IPS-NIHi7 (cell line): ENCODE results near the gene LY6G5C.

ENCODE experiments used
- DNase-seq: peaks from one replicate; pipeline ENCODE4 v3.0.0; 2012; ENCODE audit warnings: mixed read lengths; ENCODE audit errors: extremely low spot score

Gene LY6G5C

DNA sequence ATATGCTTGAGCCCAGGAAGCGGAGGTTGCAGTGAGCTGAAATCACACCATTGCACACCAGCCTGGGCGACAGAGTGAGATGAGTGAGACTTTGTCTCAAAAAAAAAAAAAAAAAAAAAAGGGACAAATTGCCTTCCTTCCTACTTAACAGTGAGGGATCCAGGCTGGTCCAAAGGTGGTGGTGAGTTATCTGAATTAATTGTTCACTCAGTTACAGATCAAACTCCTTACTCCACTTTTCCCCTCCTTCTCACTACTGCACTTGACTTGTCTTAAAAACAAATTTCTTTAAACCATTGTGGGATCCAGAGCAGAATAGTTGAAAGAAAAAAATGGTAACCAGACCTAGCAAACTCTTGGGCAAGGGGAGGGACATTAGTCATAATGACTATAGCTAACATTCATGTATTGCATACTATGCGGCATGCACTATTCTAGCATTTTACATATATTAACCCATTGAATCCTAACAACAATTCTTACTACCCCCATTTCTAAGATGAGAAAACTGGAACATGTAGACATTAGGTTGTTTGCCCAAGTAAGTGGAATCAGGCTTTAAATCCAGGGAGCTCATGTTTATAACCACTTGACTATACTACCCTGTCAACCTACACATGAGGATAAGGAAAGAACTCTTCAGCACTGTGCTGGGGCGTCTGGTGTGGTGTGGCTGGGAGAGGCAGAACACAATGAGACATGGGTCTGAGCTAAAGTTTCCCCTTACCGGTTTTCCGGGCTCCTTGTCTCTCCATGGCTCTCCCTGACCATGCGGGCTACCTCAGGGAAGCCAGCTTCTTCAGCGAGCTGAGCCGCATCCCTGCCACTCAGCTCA, 17.5 kb downstream of the LY6G5C start:
- DNase-seq = no peak

DNA sequence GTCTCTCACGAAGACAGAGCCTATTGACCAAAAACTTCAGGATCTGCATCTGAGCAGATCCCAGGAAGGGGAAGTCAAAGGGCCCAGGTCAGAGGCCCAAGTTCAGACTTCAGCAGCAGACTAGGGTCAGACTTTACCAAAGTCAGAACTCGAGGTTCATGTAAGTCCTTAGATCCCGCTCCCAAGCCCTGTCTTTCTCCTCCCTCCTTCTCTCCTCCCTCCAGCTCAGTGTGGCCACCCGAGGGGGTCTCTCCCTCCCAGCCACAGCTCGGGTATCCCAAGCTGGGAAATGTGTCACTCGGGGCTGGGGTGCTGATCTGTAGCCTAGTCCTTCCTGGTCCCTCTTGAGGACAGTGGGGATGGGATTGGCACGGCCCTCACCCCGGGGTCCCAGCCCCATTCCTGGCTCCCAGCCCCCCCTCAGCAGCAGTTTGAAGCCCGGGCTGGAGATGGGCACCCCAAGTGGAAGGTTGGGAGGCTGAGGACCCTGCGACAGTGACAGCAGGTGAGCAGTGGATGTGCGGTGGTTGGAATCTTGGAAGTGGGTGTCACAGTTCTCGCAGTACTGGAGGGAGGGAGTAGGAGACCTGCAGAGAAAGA, 18.6 kb downstream of the LY6G5C start:
- no peak for DNase-seq

DNA sequence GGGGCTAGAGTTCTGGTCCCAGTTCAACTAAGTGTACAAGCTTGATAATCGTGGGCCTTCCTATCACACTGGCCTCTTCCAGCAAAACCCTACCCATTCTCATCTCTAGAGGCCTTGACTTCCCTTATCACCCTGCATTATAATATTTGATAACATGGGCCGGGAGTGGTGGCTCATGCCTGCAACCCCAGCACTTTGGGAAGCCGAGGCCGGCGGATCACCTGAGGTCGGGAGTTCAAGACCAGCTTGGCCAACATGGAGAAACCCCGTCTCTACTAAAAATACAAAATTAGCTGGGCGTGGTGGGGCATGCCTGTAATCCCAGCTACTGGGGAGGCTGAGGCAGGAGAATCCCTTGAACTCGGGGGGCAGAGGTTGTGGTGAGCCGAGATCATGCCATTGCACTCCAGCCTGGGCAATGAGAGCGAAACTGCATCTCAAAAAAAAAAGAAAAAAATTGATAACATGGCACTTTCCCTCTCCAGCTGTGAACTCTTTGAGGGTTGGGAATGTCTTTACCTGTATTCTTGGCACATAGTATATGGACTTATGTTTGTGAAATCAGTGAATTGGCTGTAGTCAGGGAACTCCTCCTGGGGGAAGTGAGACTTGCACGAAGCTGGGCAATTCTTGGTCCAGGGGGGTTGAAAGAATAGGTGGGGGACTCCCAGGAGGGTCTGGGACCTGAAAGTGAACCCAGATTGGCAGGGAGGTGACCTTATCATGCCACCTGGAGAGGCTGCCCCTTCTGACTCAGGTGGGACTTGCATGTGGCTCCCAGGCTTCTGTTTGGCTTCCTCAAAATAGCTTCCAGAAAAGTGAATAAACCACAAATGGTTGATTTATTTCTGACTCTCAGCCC, 19.4 kb downstream of the LY6G5C start:
- no peak for DNase-seq

DNA sequence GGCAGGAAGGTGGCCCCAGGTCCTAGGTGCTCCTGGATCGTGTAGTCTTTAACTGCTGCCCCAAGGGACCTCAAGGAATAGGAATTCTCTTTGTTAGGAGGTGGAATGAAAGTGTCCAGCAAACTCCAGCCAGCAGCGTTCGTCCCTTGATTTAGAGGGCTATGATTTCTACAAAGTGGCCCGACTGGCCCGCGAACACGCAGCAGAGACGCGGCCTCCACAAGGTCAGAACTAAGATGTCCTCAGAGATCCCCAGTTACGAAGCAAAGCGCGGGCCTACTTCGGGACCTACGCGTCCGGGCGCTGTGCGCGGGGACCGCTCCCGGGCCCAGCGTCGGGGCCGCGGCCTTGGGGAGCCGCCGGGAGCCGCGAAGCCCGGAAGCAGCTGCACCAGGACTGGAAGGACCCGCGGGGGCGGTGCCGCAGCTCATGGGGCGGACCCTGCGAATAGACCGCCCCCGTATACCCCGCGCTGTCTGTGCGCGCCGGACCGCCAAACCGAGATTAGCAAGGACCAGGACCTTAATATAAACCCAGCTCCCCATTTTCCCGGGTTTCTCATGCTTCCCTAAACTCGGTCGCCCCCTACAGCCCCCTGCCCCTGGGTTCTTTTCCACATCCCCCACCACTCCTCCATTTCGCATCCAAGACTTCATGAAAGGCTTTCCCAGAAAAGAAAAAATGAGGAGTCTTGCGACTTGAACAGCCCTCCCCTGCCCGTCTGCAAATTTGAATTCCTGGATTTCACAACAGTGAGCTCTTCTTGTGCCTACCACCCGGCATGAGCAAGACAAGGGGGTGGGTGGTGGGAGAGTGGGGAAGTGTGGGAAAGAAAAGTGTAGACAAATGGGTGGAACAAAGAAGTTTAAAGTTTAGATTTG, 20.2 kb downstream of the LY6G5C start, which contains the start of gene C6orf47:
TSS of gene C6orf47 (minus strand) at position 398 of the 881 bp plus-strand sequence. CDS start 831 bp downstream, outside the sequence.
- DNase-seq = peak; percentile 88

- DNase-seq = peak; percentile 45
Observed at GRCh38 chr6:31659649-31660380, 21.1 kb downstream of the LY6G5C start.

GRCh38 chr6:31658983-31659648, 21.8 kb downstream of the LY6G5C start:
- no peak for DNase-seq

- DNase-seq = no peak
Observed at GRCh38 chr6:31658158-31658688, 22.6 kb downstream of the LY6G5C start.

DNA sequence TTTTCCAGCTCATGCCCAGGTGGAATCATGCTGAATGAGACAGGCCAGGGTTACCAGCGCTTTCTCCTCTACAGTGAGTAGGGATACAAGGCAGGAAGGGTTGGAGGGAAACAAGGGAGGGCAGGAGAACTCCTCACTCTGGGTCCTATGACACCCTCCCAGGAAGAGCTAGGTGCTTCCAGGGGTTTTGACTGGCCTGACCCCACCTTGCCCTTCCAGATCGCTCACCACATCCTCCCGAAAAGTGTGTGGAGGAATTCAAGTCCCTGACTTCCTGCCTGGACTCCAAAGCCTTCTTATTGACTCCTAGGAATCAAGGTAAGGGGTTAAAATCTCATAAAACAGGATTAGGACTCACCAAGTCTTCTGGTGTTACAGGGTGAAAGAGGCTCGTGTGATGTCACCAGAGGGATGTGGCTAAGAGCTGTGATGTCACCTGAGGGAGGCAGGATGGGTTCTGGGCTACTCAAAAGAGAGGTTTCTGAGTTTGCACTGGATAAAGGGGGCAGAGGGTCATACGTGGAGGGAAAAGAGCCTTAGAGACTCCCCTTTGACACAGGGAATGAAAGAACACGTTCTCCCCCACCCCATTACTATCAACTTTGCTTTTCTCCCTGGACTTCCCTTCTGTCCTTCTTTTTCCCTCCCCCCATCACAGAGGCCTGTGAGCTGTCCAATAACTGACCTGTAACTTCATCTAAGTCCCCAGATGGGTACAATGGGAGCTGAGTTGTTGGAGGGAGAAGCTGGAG, 23.3 kb downstream of the LY6G5C start:
- DNase-seq = no peak

GRCh38 chr6:31655349-31656237, 25.3 kb downstream of the LY6G5C start, which contains the start of gene APOM:
Gene APOM, plus strand, starts transcription at chr6:31655894. Its CDS starts 73 bp downstream, at chr6:31655967.
- DNase-seq = no peak

DNA sequence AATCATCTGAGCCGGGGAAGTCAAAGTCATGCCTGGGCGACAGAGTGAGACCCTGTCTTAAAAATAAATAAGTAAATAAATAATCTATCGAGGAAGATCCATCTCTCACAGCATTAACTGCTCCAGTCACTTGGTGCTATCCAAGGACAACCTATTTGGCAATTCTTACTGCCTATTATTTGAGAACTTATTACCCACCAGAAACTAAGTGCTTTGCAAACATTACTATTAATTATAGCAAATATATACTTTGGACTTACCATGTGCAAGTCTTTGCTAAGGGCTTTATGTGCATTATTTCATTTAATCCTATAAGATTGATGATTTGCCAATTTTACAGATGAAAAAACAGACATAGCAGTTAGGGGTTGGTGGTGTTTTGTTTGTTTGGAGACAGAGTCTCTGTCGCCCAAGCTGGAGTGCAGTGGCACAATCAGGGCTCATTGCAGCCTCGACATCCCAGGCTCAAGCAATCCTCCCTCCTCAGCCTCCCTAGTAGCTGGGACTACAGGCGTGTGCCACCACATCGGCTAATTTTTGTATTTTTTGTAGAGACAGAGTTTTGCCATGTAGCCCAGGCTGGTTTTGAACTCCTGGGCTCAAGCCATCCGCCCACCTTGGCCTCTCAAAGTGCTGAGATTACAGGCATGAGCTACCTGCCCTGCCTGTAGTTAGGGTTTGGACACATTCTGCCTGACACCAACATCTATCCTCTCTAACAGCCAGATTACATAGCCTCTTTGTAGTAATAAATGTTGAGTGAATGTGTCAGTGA, 26.1 kb downstream of the LY6G5C start:
- DNase-seq = no peak

DNA sequence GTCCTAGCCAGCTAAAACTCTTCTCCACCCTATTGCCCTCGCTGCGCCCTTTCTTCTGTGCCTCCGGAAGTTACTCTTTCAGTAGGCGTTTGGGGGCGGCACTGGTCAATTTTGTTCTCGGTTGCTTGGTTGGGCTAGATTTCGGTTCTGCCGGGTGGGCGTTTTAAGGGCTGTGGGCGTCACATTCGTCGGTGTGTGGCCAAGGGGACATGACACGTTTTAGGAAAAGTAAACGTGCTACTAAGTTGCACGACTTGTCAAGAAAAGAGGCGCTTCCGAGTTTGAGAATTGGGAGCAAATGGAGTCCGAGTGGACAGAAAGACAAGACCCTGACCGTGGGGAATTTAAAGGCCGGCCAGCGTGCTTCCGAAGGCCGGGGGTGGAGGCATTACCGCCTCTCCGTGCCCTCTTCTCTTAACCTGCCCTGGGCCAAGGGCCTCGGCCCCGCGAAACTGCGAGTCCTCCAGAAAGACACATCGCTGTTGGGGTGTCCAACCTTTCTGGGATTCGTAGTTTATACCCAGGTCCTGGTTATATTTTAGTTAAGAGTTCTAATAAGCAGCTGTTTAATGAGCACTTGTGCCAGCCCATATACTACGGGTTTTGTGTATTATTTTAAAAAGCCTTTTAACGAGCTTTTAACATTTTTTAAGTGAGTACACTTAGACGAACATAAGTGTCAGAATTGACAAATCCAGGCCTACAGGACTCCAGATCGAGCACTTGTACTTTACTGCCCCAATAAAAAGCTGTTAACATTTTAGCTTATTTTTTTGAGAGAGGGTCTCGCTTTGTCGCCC, 27.7 kb downstream of the LY6G5C start:
- peak; percentile 89 for DNase-seq

GRCh38 chr6:31651602-31652191, 29.2 kb downstream of the LY6G5C start:
- peak; percentile 90 for DNase-seq

- no peak for DNase-seq
Observed at GRCh38 chr6:31645325-31645724, 35.5 kb downstream of the LY6G5C start.

DNA sequence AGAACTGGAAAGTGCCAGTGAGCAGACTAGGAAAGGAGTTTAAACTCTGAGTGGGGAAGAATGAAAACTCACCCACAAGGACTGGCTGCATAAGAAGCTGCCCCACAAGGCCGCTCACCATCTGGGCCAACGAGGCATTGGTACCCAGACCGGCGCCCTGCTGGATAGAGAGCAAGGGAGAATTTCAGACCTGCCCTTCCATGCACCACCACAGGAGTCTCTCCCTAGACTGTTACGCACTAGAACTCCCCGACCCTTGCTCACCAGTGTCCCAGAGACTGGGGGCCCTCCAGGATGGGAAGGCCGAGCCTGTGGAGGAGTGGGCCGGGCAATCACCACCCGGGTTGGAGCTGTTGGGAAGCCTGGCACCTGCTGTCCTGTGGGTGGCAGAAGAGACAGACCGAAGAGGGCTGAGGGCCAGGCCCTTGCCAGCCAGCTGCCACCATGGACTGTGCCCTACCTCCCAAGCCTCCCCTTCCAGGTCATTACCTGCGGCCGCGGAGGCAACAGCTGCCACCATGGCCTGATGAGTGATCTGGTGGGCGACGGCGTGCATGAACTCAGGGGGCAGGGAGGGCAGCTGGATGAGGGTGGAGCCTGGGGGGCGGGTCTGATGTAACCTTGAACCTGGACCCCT, 36.9 kb downstream of the LY6G5C start:
- no peak for DNase-seq
